Measurements from ENCODE around the gene LRRC18.

Gene LRRC18

GRCh38 chr10:48939790-48940325, at the start of gene LRRC18:
Gene LRRC18, minus strand, starts transcription at chr10:48939840. Its CDS starts 25,685 bp downstream, at chr10:48914155.
- no peak for DNase-seq

- DNase-seq, result no peak
Observed at GRCh38 chr10:48985621-48986158, 46.0 kb upstream of the LRRC18 start.

GRCh38 chr10:48983648-48984351, 44.2 kb upstream of the LRRC18 start:
- peak in 1 of 2 experiments; percentile 14 for DNase-seq

GRCh38 chr10:48982584-48982983, 42.9 kb upstream of the LRRC18 start:
- no peak for DNase-seq

GRCh38 chr10:48981310-48981907, 41.8 kb upstream of the LRRC18 start:
- peak in 1 of 2 experiments; percentile 43 for DNase-seq

- DNase-seq, result no peak
Observed at GRCh38 chr10:48978318-48978717, 38.7 kb upstream of the LRRC18 start.

GRCh38 chr10:48976196-48976595, 36.6 kb upstream of the LRRC18 start:
- DNase-seq, result peak in 1 of 2 experiments; percentile 15

- no peak for DNase-seq
Observed at GRCh38 chr10:48974510-48975156, 35.0 kb upstream of the LRRC18 start.

GRCh38 chr10:48973065-48973464, 33.4 kb upstream of the LRRC18 start:
- no peak for DNase-seq

GRCh38 chr10:48970654-48971053, 31.0 kb upstream of the LRRC18 start:
- DNase-seq, result no peak

- no peak for DNase-seq
Observed at GRCh38 chr10:48970046-48970445, 30.4 kb upstream of the LRRC18 start.

GRCh38 chr10:48968036-48968435, 28.4 kb upstream of the LRRC18 start:
- DNase-seq, result no peak

GRCh38 chr10:48965460-48965859, 25.8 kb upstream of the LRRC18 start:
- DNase-seq, result no peak

- DNase-seq, result no peak
Observed at GRCh38 chr10:48964038-48964437, 24.4 kb upstream of the LRRC18 start.

- no peak for DNase-seq
Observed at GRCh38 chr10:48958598-48959190, 19.1 kb upstream of the LRRC18 start.

GRCh38 chr10:48957361-48958151, 17.9 kb upstream of the LRRC18 start:
- DNase-seq, result no peak

GRCh38 chr10:48951707-48952106, 12.1 kb upstream of the LRRC18 start:
- DNase-seq, result no peak

GRCh38 chr10:48948470-48949037, 8.9 kb upstream of the LRRC18 start:
- DNase-seq, result no peak

GRCh38 chr10:48947690-48948469, 8.2 kb upstream of the LRRC18 start:
- no peak for DNase-seq

- no peak for DNase-seq
Observed at GRCh38 chr10:48946891-48947500, 7.4 kb upstream of the LRRC18 start.

- DNase-seq, result no peak
Observed at GRCh38 chr10:48946332-48946731, 6.7 kb upstream of the LRRC18 start.
